Endothelial cell of umbilical vein (primary cell): ENCODE data around the gene BCAS3. TPM values are rescaled to one million over a fixed set of nuclear protein-coding genes. Genes with fewer than 3 reads are reported as not detected.

ENCODE experiments used
- BruUV-seq: library from RNA; stranded (reverse); fragments of 400-500 nt; replicated peaks from 2 replicates; lab custom pipeline; 2021; lab: Mats Ljungman, UMichigan
- CTCF ChIA-PET: fragments of 300-600, 350-600 bp; sonication (Branson Sonifier 250); formaldehyde crosslinking; loops from one replicate; lab custom pipeline; 2021; ENCODE audit warnings: antibody characterized with exemption, inconsistent platforms; lab: Charles Lee
- POLR2A ChIA-PET: fragments of 300-600, 350-600 bp; sonication (Branson Sonifier 250); formaldehyde crosslinking; loops from one replicate; lab custom pipeline; 2021; ENCODE audit warnings: antibody characterized with exemption, inconsistent platforms; lab: Charles Lee
- DNase-seq: peaks from one replicate; pipeline ENCODE4 v3.0.0-alpha.2; 2011; ENCODE audit warnings: low read depth, low spot score
- FAIRE-seq: peaks from 2 replicates; lab custom pipeline; 2011; peaks lifted over from hg19 to GRCh38; lab: Jason Lieb, UNC
- H2AFZ ChIP-seq: 2 replicates; pipeline ENCODE4 v1.6.0; 2012; ENCODE audit warnings: low read depth, low read length, control low read depth, inconsistent platforms
- H3K27ac ChIP-seq: 2 replicates; pipeline ENCODE4 v1.5.1; 2011; ENCODE audit warnings: low read depth, mild to moderate bottlenecking, control low read depth, low read length, moderate library complexity; ENCODE audit not compliant: insufficient read depth
- H3K27me3 ChIP-seq, 2 experiments: 2 replicates each; pipeline versions ENCODE4 v1.6.0 to v1.6.1; 2011; ENCODE audit warnings: low read length in 2 of 2, mixed read lengths in 1 of 2; ENCODE audit not compliant: control insufficient read depth in 2 of 2, insufficient read depth in 2 of 2
- H3K36me3 ChIP-seq, 2 experiments: 2 replicates in 1 of 2; 3 replicates in 1 of 2; pipeline ENCODE4 v1.5.1; 2011; ENCODE audit warnings: low read length in 2 of 2, mild to moderate bottlenecking in 1 of 2, moderate library complexity in 1 of 2; ENCODE audit not compliant: control insufficient read depth in 2 of 2, insufficient read depth in 2 of 2; ENCODE audit errors: extremely low read depth in 1 of 2
- H3K4me1 ChIP-seq: 3 replicates; pipeline ENCODE4 v1.5.1; 2011; ENCODE audit warnings: mild to moderate bottlenecking, low read length; ENCODE audit not compliant: control insufficient read depth, insufficient read depth; ENCODE audit errors: extremely low read depth
- H3K4me2 ChIP-seq: 2 replicates; pipeline ENCODE4 v1.6.1; 2011; ENCODE audit warnings: low read length, control low read depth, mixed read lengths; ENCODE audit not compliant: insufficient read depth
- H3K4me3 ChIP-seq, 3 experiments: fragments of 200-600 bp in 1 of 3; sonication (generic), shearing (Covaris generic) in 1 of 3; replicated peaks in 1 of 3; 2 replicates each; pipeline ENCODE4 v1.5.1; 2011 to 2016; ENCODE audit warnings: control low read depth in 3 of 3, low read length in 3 of 3, mild to moderate bottlenecking in 2 of 3, inconsistent platforms in 1 of 3, low read depth in 1 of 3, moderate library complexity in 1 of 3; ENCODE audit not compliant: insufficient read depth in 1 of 3
- H3K79me2 ChIP-seq: 2 replicates; pipeline ENCODE4 v1.6.0; 2012; ENCODE audit warnings: low read length, inconsistent platforms; ENCODE audit not compliant: control insufficient read depth, insufficient read depth
- H3K9ac ChIP-seq: replicated peaks from 2 replicates; pipeline ENCODE3; 2011; ENCODE audit warnings: low read length, control low read depth; ENCODE audit not compliant: insufficient read depth; ENCODE audit errors: extremely low read depth
- H3K9me1 ChIP-seq: replicated peaks from 3 replicates; pipeline ENCODE4 v1.6.0; 2011; ENCODE audit warnings: mild to moderate bottlenecking, low read length; ENCODE audit not compliant: control insufficient read depth, insufficient read depth; ENCODE audit errors: extremely low read depth
- H3K9me3 ChIP-seq: replicated peaks from 2 replicates; pipeline ENCODE4 v1.5.1; 2012; ENCODE audit warnings: low read length, inconsistent platforms; ENCODE audit not compliant: control insufficient read depth, insufficient read depth
- H4K20me1 ChIP-seq: replicated peaks from 2 replicates; pipeline ENCODE3; 2011; ENCODE audit warnings: mild to moderate bottlenecking, low read length; ENCODE audit not compliant: control insufficient read depth, insufficient read depth; ENCODE audit errors: extremely low read depth
- EZH2 ChIP-seq: IDR thresholded peaks from 2 replicates; pipeline ENCODE4 v1.6.1; 2012; ENCODE audit warnings: borderline replicate concordance, low read depth, mild to moderate bottlenecking, moderate library complexity, low read length, inconsistent platforms; ENCODE audit not compliant: severe bottlenecking
- FOS ChIP-seq: IDR thresholded peaks from 2 replicates; pipeline ENCODE4 v1.6.1; 2011; ENCODE audit warnings: mild to moderate bottlenecking, low read length, moderate library complexity, borderline replicate concordance; ENCODE audit not compliant: insufficient read depth
- GATA2 ChIP-seq: IDR thresholded peaks from 2 replicates; pipeline ENCODE4 v1.7.0; 2011; ENCODE audit warnings: low read depth, mild to moderate bottlenecking, moderate library complexity, mixed read lengths, low read length; ENCODE audit not compliant: insufficient read length, insufficient read depth
- JUN ChIP-seq: IDR thresholded peaks from 2 replicates; pipeline ENCODE4 v1.6.1; 2011; ENCODE audit warnings: borderline replicate concordance, low read depth; ENCODE audit not compliant: insufficient read length, insufficient read depth
- MYC ChIP-seq: IDR thresholded peaks from one replicate; pipeline ENCODE4 v1.6.1; 2011; ENCODE audit warnings: mild to moderate bottlenecking, low read depth, low read length
- POLR2A ChIP-seq: IDR thresholded peaks from 2 replicates; pipeline ENCODE4 v1.6.1; 2012; ENCODE audit warnings: low read depth, mild to moderate bottlenecking, control low read depth, low read length
- POLR2AphosphoS5 ChIP-seq: IDR thresholded peaks from 2 replicates; pipeline ENCODE4 v1.6.1; 2012; ENCODE audit warnings: low read depth, mild to moderate bottlenecking, control low read depth, low read length, moderate library complexity; ENCODE audit not compliant: insufficient read depth
- dilution Hi-C: fragments of 300-500 bp; cut with MboI; formaldehyde crosslinking; loops from one replicate; pipeline ENCODE4 v1.15.0; 2019; ENCODE audit warnings: low sequenced_read_pairs; ENCODE audit not compliant: extremely low pct_ligation_motif_present
- intact Hi-C: fragments of 100-400 bp; cut with micrococcal nuclease; formaldehyde crosslinking; loops from one replicate; pipeline ENCODE4 v1.10.0; 2022
- polyA plus RNA-seq, 4 experiments: library from polyadenylated mRNA; depleted of rRNA in 3 of 4; stranded (reverse) in 3 of 4; unstranded in 1 of 4; fragments of >200 nt; gene quantifications; 2 replicates each; pipeline versions ENCODE4 v1.2.1 to v1.2.3, GENCODE V29; 2011 to 2012; ENCODE audit warnings: missing spikeins in 1 of 4
- total RNA-seq: library from RNA; stranded (reverse); gene quantifications from 2 replicates; pipeline ENCODE4 v1.2.3, GENCODE V29; 2021
- TF ChIP-seq, protein P1 (sequence below): IDR thresholded peaks from 2 replicates; pipeline ENCODE4 v1.6.1; 2011; ENCODE audit not compliant: insufficient read depth, insufficient read length
- TF ChIP-seq, protein P2 (sequence below), 2 donors: IDR thresholded peaks; 1 replicate in 1 of 2; 2 replicates in 1 of 2; pipeline ENCODE4 v1.5.1; 2011; ENCODE audit warnings: low read length in 2 of 2, mild to moderate bottlenecking in 2 of 2, moderate library complexity in 2 of 2, control low read depth in 1 of 2, inconsistent platforms in 1 of 2, low read depth in 1 of 2; ENCODE audit not compliant: insufficient read depth in 1 of 2; ENCODE audit errors: extremely low read depth in 1 of 2

The BCAS3 gene
- total and polyA plus RNA-seq, 2 donors (not counting 3 experiments of a cell fraction or from before 2014, with no cell fraction given) = 8.2 to 16.0 TPM

GRCh38 chr17:60888812-60889709 lies 211.4 kb downstream of the BCAS3 start:
- H3K27me3 ChIP-seq = no peaks in the 10 kb centered on the region
- H4K20me1 ChIP-seq = no peaks in the 10 kb centered on the region
- no peaks in the 10 kb centered on the region for H3K36me3 ChIP-seq
- H3K4me1 ChIP-seq = no peaks in the 10 kb centered on the region
- dilution Hi-C loops = no loop called here
- no peak for FAIRE-seq
- DNase-seq = no peak
- intact Hi-C loops = no loop called here
- no peak overlapping the region for H3K4me2 ChIP-seq
- H3K4me3 ChIP-seq = no peak overlapping the region
- POLR2A ChIA-PET = no interaction called here
- TF ChIP-seq POLR2A = no peak
- no peak for TF ChIP-seq GATA2
- TF ChIP-seq, protein P1, sequence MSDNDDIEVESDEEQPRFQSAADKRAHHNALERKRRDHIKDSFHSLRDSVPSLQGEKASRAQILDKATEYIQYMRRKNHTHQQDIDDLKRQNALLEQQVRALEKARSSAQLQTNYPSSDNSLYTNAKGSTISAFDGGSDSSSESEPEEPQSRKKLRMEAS = no peak
- TF ChIP-seq JUN = no peak
- no peak for TF ChIP-seq FOS
- TF ChIP-seq POLR2AphosphoS5 = no peak
- TF ChIP-seq MYC = no peak
- TF ChIP-seq, protein P2, sequence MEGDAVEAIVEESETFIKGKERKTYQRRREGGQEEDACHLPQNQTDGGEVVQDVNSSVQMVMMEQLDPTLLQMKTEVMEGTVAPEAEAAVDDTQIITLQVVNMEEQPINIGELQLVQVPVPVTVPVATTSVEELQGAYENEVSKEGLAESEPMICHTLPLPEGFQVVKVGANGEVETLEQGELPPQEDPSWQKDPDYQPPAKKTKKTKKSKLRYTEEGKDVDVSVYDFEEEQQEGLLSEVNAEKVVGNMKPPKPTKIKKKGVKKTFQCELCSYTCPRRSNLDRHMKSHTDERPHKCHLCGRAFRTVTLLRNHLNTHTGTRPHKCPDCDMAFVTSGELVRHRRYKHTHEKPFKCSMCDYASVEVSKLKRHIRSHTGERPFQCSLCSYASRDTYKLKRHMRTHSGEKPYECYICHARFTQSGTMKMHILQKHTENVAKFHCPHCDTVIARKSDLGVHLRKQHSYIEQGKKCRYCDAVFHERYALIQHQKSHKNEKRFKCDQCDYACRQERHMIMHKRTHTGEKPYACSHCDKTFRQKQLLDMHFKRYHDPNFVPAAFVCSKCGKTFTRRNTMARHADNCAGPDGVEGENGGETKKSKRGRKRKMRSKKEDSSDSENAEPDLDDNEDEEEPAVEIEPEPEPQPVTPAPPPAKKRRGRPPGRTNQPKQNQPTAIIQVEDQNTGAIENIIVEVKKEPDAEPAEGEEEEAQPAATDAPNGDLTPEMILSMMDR (IDR thresholded peaks at IDR 0.05; ENCODE audit: extremely low read depth in 1 of 2, insufficient read depth in 1 of 2, low read depth in 1 of 2, low read length in 2 of 2) = no peak
- no peak for TF ChIP-seq EZH2
- CTCF ChIA-PET = no interaction called here
- no peaks in the 10 kb centered on the region for H3K9me3 ChIP-seq
- H3K9ac ChIP-seq = no peak overlapping the region
- H3K27ac ChIP-seq = no peak overlapping the region
- H3K9me1 ChIP-seq = peaks cover 2% of the 10 kb centered on the region
- BruUV-seq = no TSS peak
- H3K79me2 ChIP-seq = no peaks in the 10 kb centered on the region
- H2AFZ ChIP-seq = no peak overlapping the region
